CD4-positive, alpha-beta memory T cell (primary cell): ENCODE results near the gene DNAJB11. TPM values are rescaled to one million over a fixed set of nuclear protein-coding genes. Genes with fewer than 3 reads are reported as not detected.

ENCODE experiments used
- CTCF ChIA-PET: fragments of 350-600 bp; sonication (Branson Sonifier 250); formaldehyde crosslinking; loops from one replicate; lab custom pipeline; 2021; ENCODE audit warnings: inconsistent platforms; ENCODE audit not compliant: partially characterized antibody; lab: Charles Lee
- POLR2A ChIA-PET: fragments of 350-600 bp; sonication (Branson Sonifier 250); formaldehyde crosslinking; loops from one replicate; lab custom pipeline; 2021; ENCODE audit not compliant: partially characterized antibody; lab: Charles Lee
- DNase-seq, 5 donors: peaks; one replicate each; pipeline versions ENCODE4 v3.0.0 to v3.0.0-alpha.2; 2020 to 2022; ENCODE audit warnings: mixed read lengths in 1 of 5
- H3K27ac ChIP-seq: one replicate; pipeline ENCODE4 v1.7.0; 2013; ENCODE audit warnings: low read depth, low read length
- H3K27me3 ChIP-seq: 2 replicates; pipeline ENCODE4 v1.7.0; 2013; ENCODE audit warnings: mild to moderate bottlenecking, low read length, moderate library complexity; ENCODE audit not compliant: insufficient read depth
- H3K36me3 ChIP-seq: 2 replicates; pipeline ENCODE4 v1.7.0; 2013; ENCODE audit warnings: mild to moderate bottlenecking, low read length, moderate library complexity; ENCODE audit not compliant: insufficient read depth
- H3K4me1 ChIP-seq: 2 replicates; pipeline ENCODE4 v1.7.0; 2013; ENCODE audit warnings: mild to moderate bottlenecking, low read length, moderate library complexity; ENCODE audit not compliant: insufficient read depth
- H3K4me3 ChIP-seq, 2 donors: one replicate each; pipeline ENCODE4 v1.7.0; 2013; ENCODE audit warnings: low read length in 2 of 2, mild to moderate bottlenecking in 1 of 2
- H3K9me3 ChIP-seq, 2 donors: one replicate each; pipeline ENCODE4 v1.7.0; 2013; ENCODE audit warnings: low read length in 2 of 2, control low read depth in 1 of 2; ENCODE audit not compliant: control insufficient read depth in 1 of 2
- H3K27ac Mint-ChIP-seq, 7 donors: one replicate each; pipeline ENCODE4 v1.8.0; 2020 to 2021; ENCODE audit warnings: mixed read lengths in 7 of 7, mild to moderate bottlenecking in 6 of 7, inconsistent platforms in 3 of 7, moderate library complexity in 3 of 7
- H3K27me3 Mint-ChIP-seq, 2 donors: one replicate each; pipeline ENCODE4 v1.8.0; 2020 to 2021; ENCODE audit warnings: mixed read lengths in 2 of 2
- H3K36me3 Mint-ChIP-seq, 2 donors: one replicate each; pipeline ENCODE4 v1.8.0; 2020 to 2021; ENCODE audit warnings: mixed read lengths in 2 of 2, inconsistent platforms in 1 of 2, mild to moderate bottlenecking in 1 of 2
- H3K4me1 Mint-ChIP-seq, 4 donors: one replicate each; pipeline ENCODE4 v1.8.0; 2020 to 2021; ENCODE audit warnings: mixed read lengths in 4 of 4, mild to moderate bottlenecking in 1 of 4
- H3K4me3 Mint-ChIP-seq, 8 donors: one replicate each; pipeline ENCODE4 v1.8.0; 2020 to 2021; ENCODE audit warnings: mixed read lengths in 8 of 8, mild to moderate bottlenecking in 7 of 8, moderate library complexity in 6 of 8, inconsistent platforms in 3 of 8
- H3K9me3 Mint-ChIP-seq, 8 donors: one replicate each; pipeline ENCODE4 v1.8.0; 2020 to 2021; ENCODE audit warnings: mixed read lengths in 8 of 8, mild to moderate bottlenecking in 5 of 8, inconsistent platforms in 3 of 8, moderate library complexity in 1 of 8
- intact Hi-C: fragments of 100-400 bp; cut with micrococcal nuclease; formaldehyde crosslinking; loops from one replicate; pipeline ENCODE4 v1.15.1; 2023
- polyA plus RNA-seq, 2 donors: library from polyadenylated mRNA; unstranded; fragments of 300-500 nt; fragmentation: Illumina TruSeq; gene quantifications; one replicate each; pipeline ENCODE4 v1.2.3, GENCODE V29; 2021
- total RNA-seq, 2 experiments: library from RNA; stranded (reverse); gene quantifications; one replicate each; pipeline ENCODE4 v1.2.3, GENCODE V29; 2021

DNAJB11 gene
- total and polyA plus RNA-seq, 4 experiments from 2014 or later, result 34.0 to 40.0 (median 38.1) TPM

DNA sequence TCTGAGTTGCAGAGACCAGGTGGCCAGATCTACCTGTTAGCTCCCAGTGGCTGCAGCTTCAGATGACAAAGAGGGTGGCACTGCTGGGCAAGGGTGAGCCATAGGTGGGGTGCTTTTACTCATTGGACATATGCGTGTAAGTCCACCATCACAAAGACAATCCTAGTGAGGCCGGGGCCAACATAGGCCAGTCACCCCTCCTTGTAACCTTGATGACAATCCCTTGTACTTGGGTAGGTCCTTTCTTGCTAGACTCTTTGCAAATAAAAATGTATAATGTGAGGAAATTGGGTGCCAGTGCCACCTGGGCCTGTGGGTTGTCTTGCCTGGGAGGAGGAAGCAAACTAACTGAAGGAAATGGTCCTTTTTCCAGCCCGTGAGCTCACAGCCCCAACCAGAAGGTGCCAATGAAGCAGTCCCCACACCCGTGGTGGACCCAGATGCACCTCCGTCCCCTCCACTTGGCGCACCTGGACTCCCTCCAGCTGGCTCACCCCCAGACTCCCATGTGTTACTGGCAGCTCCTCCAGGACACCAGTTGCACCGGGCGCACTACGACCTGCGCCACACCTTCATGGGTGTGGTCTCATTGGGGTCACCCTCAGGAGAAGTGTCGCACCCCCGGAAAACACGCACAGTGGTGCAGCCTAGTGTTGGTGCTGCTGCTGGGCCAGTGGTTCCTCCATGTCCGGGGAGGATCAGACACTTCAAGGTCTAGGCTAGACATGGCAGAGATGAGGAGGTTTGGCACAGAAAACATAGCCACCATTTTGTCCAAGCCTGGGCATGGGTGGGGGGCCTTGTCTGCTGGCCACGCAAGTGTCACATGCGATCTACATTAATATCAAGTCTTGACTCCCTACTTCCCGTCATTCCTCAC, 49.9 kb downstream of the DNAJB11 start:
- intact Hi-C loops, result no loop called here
- H3K36me3 Mint-ChIP-seq, result no peaks in the 10 kb centered on the region
- ChIA-PET POLR2A (no interaction called here), CTCF (interaction anchor here (0.7 to 6.9 kb wide), 8 partner anchors 9 to 751 kb away, joined by 3 to 58 read pairs (median 3); no protein-coding TSS in a partner anchor)
- no peak overlapping the region for H3K4me3 Mint-ChIP-seq
- no peaks in the 10 kb centered on the region for H3K27me3 ChIP-seq
- no peaks in the 10 kb centered on the region for H3K9me3 Mint-ChIP-seq
- no peak overlapping the region for H3K4me3 ChIP-seq
- no peak for DNase-seq
- H3K4me1 ChIP-seq, result peaks cover 10% of the 10 kb centered on the region
- H3K36me3 ChIP-seq, result no peaks in the 10 kb centered on the region
- H3K27ac ChIP-seq, result no peak overlapping the region
- peaks cover 5 to 15% (median 9%) of the 10 kb centered on the region in 4 donors for H3K4me1 Mint-ChIP-seq
- peaks cover 11 to 15% of the 10 kb centered on the region in 2 donors for H3K27me3 Mint-ChIP-seq
- no peaks in the 10 kb centered on the region for H3K9me3 ChIP-seq
- H3K27ac Mint-ChIP-seq, result no peak overlapping the region

DNA sequence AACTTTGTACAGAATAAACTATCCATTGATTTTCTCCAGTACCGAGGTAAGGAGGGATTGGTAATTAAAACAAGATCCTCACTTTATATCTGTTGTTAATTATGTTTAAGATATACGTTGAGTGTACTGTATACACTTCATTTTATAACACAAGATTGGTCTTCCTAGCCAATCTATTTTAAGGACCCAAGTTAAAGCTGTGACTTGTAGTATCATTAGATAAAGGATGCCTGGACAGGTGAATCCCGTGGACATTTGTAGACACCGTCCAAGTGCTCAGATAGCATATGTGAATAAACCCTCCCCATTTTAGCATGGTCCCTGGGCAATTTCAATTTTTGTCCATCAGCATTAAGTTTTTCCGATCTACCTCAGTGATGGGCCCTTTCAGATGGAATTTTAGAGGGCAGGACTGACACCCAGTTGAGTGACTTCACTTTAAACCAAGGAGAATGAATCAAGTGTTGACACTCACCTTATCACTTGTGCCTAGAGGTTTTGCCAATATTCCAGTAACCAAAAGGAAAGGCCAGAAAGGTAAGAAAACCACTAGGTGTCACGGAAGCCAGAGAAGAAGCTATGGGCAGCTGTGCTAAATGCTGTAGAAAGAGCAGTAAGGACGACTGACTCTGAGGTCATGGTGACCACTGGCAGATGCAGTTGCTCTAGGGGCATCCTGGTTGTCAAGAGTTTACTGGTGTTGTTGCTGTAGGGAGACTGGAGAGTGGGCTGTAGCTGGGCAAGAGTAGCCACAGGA, 51.6 kb downstream of the DNAJB11 start:
- Mint-ChIP-seq H3K27ac (no peak overlapping the region), H3K9me3 (no peaks in the 10 kb centered on the region)
- no peak for DNase-seq

DNA sequence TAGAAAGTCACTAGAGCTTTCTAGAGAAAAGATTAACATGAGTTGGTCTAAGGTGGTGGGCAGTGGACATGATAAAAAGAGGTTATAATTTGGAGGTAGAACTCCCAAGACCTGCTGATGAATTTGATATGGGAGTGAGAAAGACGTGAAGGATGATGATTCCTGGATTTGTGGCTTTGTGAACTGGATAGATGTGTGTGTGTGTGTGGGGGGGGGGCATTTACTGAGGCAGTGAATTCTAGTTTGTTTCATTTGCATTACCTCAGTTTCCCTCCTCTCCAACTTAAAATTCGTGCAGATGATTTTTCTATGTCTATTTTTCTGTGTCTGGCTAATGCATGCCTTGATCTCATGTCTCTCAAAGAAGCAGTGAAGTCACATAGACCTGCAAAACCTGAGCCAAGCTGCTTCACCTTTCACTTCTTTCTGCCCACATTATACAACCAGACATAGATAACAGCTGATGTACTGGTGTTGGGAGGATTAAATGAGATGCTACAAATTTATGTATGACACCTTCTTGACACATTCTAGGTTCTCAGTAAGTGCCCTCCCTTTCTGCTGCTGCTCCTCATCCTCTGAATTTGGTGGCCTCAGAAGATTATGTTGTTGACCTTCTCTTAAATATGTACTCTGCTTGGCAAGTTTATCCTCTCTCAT, 52.3 kb downstream of the DNAJB11 start:
- Mint-ChIP-seq H3K4me3 (no peak overlapping the region), H3K36me3 (no peaks in the 10 kb centered on the region), H3K27me3 (peaks cover 6 to 12% of the 10 kb centered on the region in 2 donors), H3K4me1 (no peaks in the 10 kb centered on the region), H3K27ac (no peak overlapping the region), H3K9me3 (peaks cover 0 to under 1% (median 0%) of the 10 kb centered on the region in 8 donors)
- Histone ChIP-seq H3K27me3 (no peaks in the 10 kb centered on the region), H3K4me1 (no peaks in the 10 kb centered on the region), H3K36me3 (no peaks in the 10 kb centered on the region), H3K4me3 (no peak overlapping the region), H3K9me3 (no peaks in the 10 kb centered on the region), H3K27ac (no peak overlapping the region)
- POLR2A ChIA-PET, result no interaction called here
- CTCF ChIA-PET, result interaction anchor here (0.5 to 4.7 kb wide), 3 partner anchors 7 to 679 kb away, joined by 3 to 37 read pairs (median 4); partner anchors contain the start of gene AHSG
- no peak for DNase-seq
- intact Hi-C loops, result no loop called here

More for the DNA sequence above, 51.6 kb downstream of the DNAJB11 start:
- ChIA-PET CTCF (interaction anchor here (0.6 to 1.7 kb wide), 2 partner anchors 67 to 679 kb away, joined by 3 to 4 read pairs; no protein-coding TSS in a partner anchor), POLR2A (no interaction called here)
- Histone ChIP-seq H3K36me3 (no peaks in the 10 kb centered on the region), H3K4me3 (no peak overlapping the region), H3K27ac (no peak overlapping the region), H3K9me3 (no peaks in the 10 kb centered on the region), H3K4me1 (peaks cover 4% of the 10 kb centered on the region), H3K27me3 (no peaks in the 10 kb centered on the region)
- H3K4me1 Mint-ChIP-seq, result peaks cover 2 to 6% (median 4%) of the 10 kb centered on the region in 4 donors
- H3K36me3 Mint-ChIP-seq, result no peaks in the 10 kb centered on the region
- intact Hi-C loops, result no loop called here
- H3K4me3 Mint-ChIP-seq, result no peak overlapping the region
- H3K27me3 Mint-ChIP-seq, result peaks cover 8 to 14% of the 10 kb centered on the region in 2 donors

DNA sequence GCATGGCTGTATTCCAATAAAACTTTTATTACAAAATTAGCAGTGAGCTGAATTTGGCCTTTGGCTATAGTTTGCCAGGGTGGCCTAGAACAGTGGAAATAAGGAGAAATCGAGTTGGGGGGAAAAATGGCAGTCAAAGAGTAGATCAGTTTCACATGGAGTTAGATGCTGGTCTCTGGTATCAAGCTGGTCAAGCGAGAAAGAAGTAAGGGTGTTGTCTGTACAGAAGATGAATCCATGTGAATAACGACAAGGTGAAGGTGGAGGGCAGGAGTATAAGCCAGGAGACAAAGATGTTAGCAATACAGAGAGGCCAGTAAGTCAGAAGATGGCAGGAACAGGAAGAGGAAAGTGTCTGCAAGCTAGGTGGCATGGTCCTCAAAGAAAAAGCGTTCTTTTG, 54.1 kb downstream of the DNAJB11 start:
- H3K9me3 Mint-ChIP-seq, result peaks cover 0 to 2% (median 0%) of the 10 kb centered on the region in 8 donors
- H3K4me3 ChIP-seq, result no peak overlapping the region
- DNase-seq, result no peak
- no peaks in the 10 kb centered on the region for H3K36me3 Mint-ChIP-seq
- no peaks in the 10 kb centered on the region for H3K9me3 ChIP-seq
- H3K27me3 ChIP-seq, result no peaks in the 10 kb centered on the region
- no peak overlapping the region for H3K27ac ChIP-seq
- H3K4me3 Mint-ChIP-seq, result no peak overlapping the region
- ChIA-PET POLR2A (no interaction called here), CTCF (interaction anchor here (1.0 to 4.7 kb wide), 4 partner anchors 9 to 681 kb away, joined by 3 to 37 read pairs (median 5); partner anchors contain the start of gene AHSG)
- H3K4me1 ChIP-seq, result no peaks in the 10 kb centered on the region
- no peaks in the 10 kb centered on the region for H3K4me1 Mint-ChIP-seq
- H3K27me3 Mint-ChIP-seq, result peaks cover 8 to 9% of the 10 kb centered on the region in 2 donors
- H3K36me3 ChIP-seq, result no peaks in the 10 kb centered on the region
- intact Hi-C loops, result no loop called here
- H3K27ac Mint-ChIP-seq, result no peak overlapping the region

DNA sequence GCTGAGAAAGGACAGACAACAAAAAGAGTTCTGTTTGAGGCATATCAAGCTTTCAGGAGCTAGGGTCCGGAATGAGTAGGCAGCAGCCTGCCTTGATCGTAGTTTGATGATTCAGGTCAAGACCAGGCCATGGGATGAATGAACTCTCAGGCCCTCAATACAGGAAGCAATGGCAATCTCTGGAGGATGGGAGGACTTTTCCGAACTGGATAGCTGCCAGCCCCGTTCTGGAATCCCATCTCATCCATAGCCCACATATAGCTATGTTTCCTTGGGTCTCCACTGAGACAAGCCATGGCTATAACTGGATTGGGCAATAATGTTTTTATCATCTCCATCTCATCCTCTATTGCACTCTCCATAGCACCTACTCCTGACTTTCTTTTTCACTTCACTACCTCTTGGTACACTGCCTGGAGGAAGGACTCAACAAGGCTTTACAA, 55.1 kb downstream of the DNAJB11 start:
- Mint-ChIP-seq H3K27me3 (peaks cover 9 to 10% of the 10 kb centered on the region in 2 donors), H3K27ac (no peak overlapping the region), H3K9me3 (peaks cover 0 to 2% (median 0%) of the 10 kb centered on the region in 8 donors), H3K36me3 (no peaks in the 10 kb centered on the region), H3K4me3 (no peak overlapping the region), H3K4me1 (no peaks in the 10 kb centered on the region)
- Histone ChIP-seq H3K36me3 (no peaks in the 10 kb centered on the region), H3K27ac (no peak overlapping the region), H3K4me1 (no peaks in the 10 kb centered on the region), H3K9me3 (no peaks in the 10 kb centered on the region), H3K27me3 (no peaks in the 10 kb centered on the region), H3K4me3 (no peak overlapping the region)
- no peak for DNase-seq
- CTCF ChIA-PET, result interaction anchor here (1.5 to 4.7 kb wide), 3 partner anchors 10 to 366 kb away, joined by 3 to 37 read pairs (median 7); partner anchors contain the start of gene AHSG
- POLR2A ChIA-PET, result no interaction called here
- intact Hi-C loops, result no loop called here

DNA sequence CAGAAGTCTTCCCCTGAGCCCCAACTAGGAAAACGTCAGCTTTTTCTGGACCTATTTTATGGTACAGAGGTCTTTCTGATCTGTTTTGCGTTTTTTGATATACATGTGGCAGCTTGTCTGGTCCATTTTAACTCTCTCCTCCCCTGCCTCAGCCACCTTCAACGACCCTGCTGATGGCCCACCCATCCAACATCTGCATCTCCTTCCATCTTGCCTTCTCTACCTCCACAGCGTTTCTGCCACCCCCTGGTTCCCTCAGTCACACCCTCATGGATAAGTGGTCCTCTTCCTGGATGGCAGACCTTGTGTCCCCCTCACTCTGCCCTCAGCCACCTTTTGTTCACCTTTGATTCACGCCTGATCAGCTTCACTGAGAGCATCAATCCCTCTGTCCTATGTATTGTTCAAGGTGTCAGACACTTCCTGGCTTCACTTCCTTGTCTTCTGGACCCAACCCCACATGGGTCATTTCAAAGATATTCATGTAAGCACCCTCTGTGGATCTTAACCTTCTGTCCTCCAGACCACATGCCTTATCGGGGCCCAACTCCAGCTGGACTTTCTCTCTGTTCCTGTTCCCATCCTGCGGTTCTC, 55.8 kb downstream of the DNAJB11 start:
- Histone ChIP-seq H3K4me3 (no peak overlapping the region), H3K9me3 (no peaks in the 10 kb centered on the region), H3K4me1 (no peaks in the 10 kb centered on the region), H3K36me3 (no peaks in the 10 kb centered on the region), H3K27me3 (no peaks in the 10 kb centered on the region), H3K27ac (no peak overlapping the region)
- peaks cover 0 to 1% (median 0%) of the 10 kb centered on the region in 4 donors for H3K4me1 Mint-ChIP-seq
- H3K27ac Mint-ChIP-seq, result no peak overlapping the region
- H3K27me3 Mint-ChIP-seq, result peaks cover 5 to 14% of the 10 kb centered on the region in 2 donors
- H3K9me3 Mint-ChIP-seq, result peaks cover 0 to 2% (median 0%) of the 10 kb centered on the region in 8 donors
- no peak overlapping the region for H3K4me3 Mint-ChIP-seq
- ChIA-PET POLR2A (no interaction called here), CTCF (interaction anchor here (2.5 to 4.7 kb wide), 2 partner anchors 11 to 195 kb away, joined by 7 to 37 read pairs; partner anchors contain the start of gene AHSG)
- no peaks in the 10 kb centered on the region for H3K36me3 Mint-ChIP-seq
- intact Hi-C loops, result no loop called here
- no peak for DNase-seq
